ENCODE data around the gene ATP1A3.

GRCh38 chr19:41925208-41926003 lies 68.6 kb downstream of the ATP1A3 start:
- no peak for TF ChIP-seq CTCF (IDR thresholded peaks at IDR 0.05)
- no peak for TF ChIP-seq POLR2A (IDR thresholded peaks at IDR 0.05)
- TF ChIP-seq EP300 (IDR thresholded peaks at IDR 0.05) = no peak
